CD14-positive monocyte (primary cell): ENCODE data around the gene RIMS3. TPM values are rescaled to one million over a fixed set of nuclear protein-coding genes. Genes with fewer than 3 reads are reported as not detected.

Experiments used
- DNase-seq, 3 donors: peaks; one replicate each; pipeline ENCODE4 v3.0.0-alpha.2; 2011 to 2022
- H2AFZ ChIP-seq: 2 replicates; pipeline ENCODE4 v1.6.0; 2012; ENCODE audit warnings: mild to moderate bottlenecking, low read depth, low read length, inconsistent platforms; ENCODE audit not compliant: insufficient read depth, poor library complexity, severe bottlenecking
- H3K27ac ChIP-seq, 2 donors: 1 replicate in 1 of 2; 2 replicates in 1 of 2; pipeline ENCODE4 v1.5.1; 2012 to 2013; ENCODE audit warnings: low read length in 2 of 2, control low read depth in 1 of 2, inconsistent platforms in 1 of 2, low read depth in 1 of 2, mild to moderate bottlenecking in 1 of 2
- H3K27me3 ChIP-seq, 2 donors: one replicate each; pipeline versions ENCODE4 v1.6.0 to v1.6.1; 2011 to 2013; ENCODE audit warnings: low read length in 2 of 2; ENCODE audit not compliant: control insufficient read depth in 2 of 2, insufficient read depth in 2 of 2
- H3K36me3 ChIP-seq, 2 donors: replicated peaks in 1 of 2; 1 replicate in 1 of 2; 2 replicates in 1 of 2; pipeline versions ENCODE4 v1.5.1 to v1.6.1; 2012 to 2013; ENCODE audit warnings: low read length in 2 of 2, control low read depth in 1 of 2, inconsistent platforms in 1 of 2, mild to moderate bottlenecking in 1 of 2; ENCODE audit not compliant: insufficient read depth in 2 of 2, control insufficient read depth in 1 of 2
- H3K4me1 ChIP-seq, 2 donors: 1 replicate in 1 of 2; 2 replicates in 1 of 2; pipeline versions ENCODE4 v1.5.1 to v1.6.1; 2012 to 2013; ENCODE audit warnings: low read length in 2 of 2, control low read depth in 1 of 2, inconsistent platforms in 1 of 2, mild to moderate bottlenecking in 1 of 2, moderate library complexity in 1 of 2; ENCODE audit not compliant: insufficient read depth in 2 of 2, control insufficient read depth in 1 of 2
- H3K4me2 ChIP-seq: replicated peaks from 2 replicates; pipeline ENCODE3; 2012; ENCODE audit warnings: low read length, moderate library complexity, mild to moderate bottlenecking; ENCODE audit not compliant: poor library complexity, severe bottlenecking; ENCODE audit errors: extremely low read depth
- H3K4me3 ChIP-seq, 3 experiments: fragments of 200-600 bp in 1 of 3; sonication (generic) in 1 of 3; replicated peaks in 1 of 3; 1 replicate in 2 of 3; 2 replicates in 1 of 3; pipeline ENCODE4 v1.5.1; 2011 to 2013; ENCODE audit warnings: low read length in 3 of 3, mild to moderate bottlenecking in 3 of 3, control low read depth in 2 of 3, low read depth in 2 of 3, inconsistent platforms in 1 of 3, moderate library complexity in 1 of 3
- H3K79me2 ChIP-seq: 2 replicates; pipeline ENCODE4 v1.6.0; 2012; ENCODE audit warnings: mild to moderate bottlenecking, control low read depth, inconsistent platforms, low read length, moderate library complexity; ENCODE audit not compliant: insufficient read depth
- H3K9ac ChIP-seq: 2 replicates; pipeline ENCODE4 v1.6.0; 2017; ENCODE audit warnings: low read length, mild to moderate bottlenecking; ENCODE audit not compliant: insufficient read depth, poor library complexity, severe bottlenecking
- H3K9me3 ChIP-seq, 2 donors: replicated peaks in 1 of 2; 1 replicate in 1 of 2; 2 replicates in 1 of 2; pipeline versions ENCODE4 v1.5.1 to v1.6.1; 2012 to 2013; ENCODE audit warnings: low read length in 2 of 2, control low read depth in 1 of 2; ENCODE audit not compliant: control insufficient read depth in 1 of 2, insufficient read depth in 1 of 2
- H4K20me1 ChIP-seq: 2 replicates; pipeline ENCODE4 v1.6.0; 2012; ENCODE audit warnings: mild to moderate bottlenecking, low read length, control low read depth, moderate library complexity; ENCODE audit not compliant: insufficient read depth
- H3K27ac Mint-ChIP-seq, 7 donors: one replicate each; pipeline ENCODE4 v1.8.0; 2020; ENCODE audit warnings: mild to moderate bottlenecking in 7 of 7, mixed read lengths in 7 of 7, moderate library complexity in 6 of 7, inconsistent platforms in 2 of 7
- H3K27me3 Mint-ChIP-seq, 3 donors: one replicate each; pipeline ENCODE4 v1.8.0; 2021 to 2022; ENCODE audit warnings: low read depth in 3 of 3, mild to moderate bottlenecking in 3 of 3, mixed read lengths in 3 of 3, moderate library complexity in 3 of 3, inconsistent platforms in 1 of 3
- H3K36me3 Mint-ChIP-seq, 2 donors: one replicate each; pipeline ENCODE4 v1.8.0; 2020; ENCODE audit warnings: mixed read lengths in 2 of 2, inconsistent platforms in 1 of 2, mild to moderate bottlenecking in 1 of 2
- H3K4me1 Mint-ChIP-seq: one replicate; pipeline ENCODE4 v1.8.0; 2020; ENCODE audit warnings: mild to moderate bottlenecking, mixed read lengths
- H3K4me3 Mint-ChIP-seq, 2 donors: one replicate each; pipeline ENCODE4 v1.8.0; 2020; ENCODE audit warnings: mild to moderate bottlenecking in 2 of 2, mixed read lengths in 2 of 2, moderate library complexity in 1 of 2
- H3K9me3 Mint-ChIP-seq, 7 donors: one replicate each; pipeline ENCODE4 v1.8.0; 2020 to 2022; ENCODE audit warnings: mixed read lengths in 7 of 7, mild to moderate bottlenecking in 6 of 7, moderate library complexity in 6 of 7, inconsistent platforms in 2 of 7
- WGBS: methylation state at CpG from one replicate; pipeline ENCODE4 v1.1.5; 2013; ENCODE audit warnings: missing lambda C conversion rate; ENCODE audit not compliant: insufficient coverage; 5-methylcytosine and 5-hydroxymethylcytosine counted together
- intact Hi-C, 2 donors: fragments of 100-400 bp; cut with micrococcal nuclease; formaldehyde crosslinking; loops; one replicate each; pipeline versions ENCODE4 v1.15.0 to v1.15.1; 2023
- polyA plus RNA-seq, 3 donors: library from polyadenylated mRNA; depleted of rRNA in 1 of 3; unstranded in 2 of 3; stranded (reverse) in 1 of 3; fragments of 300-500 nt in 2 of 3; fragments of >200 nt in 1 of 3; fragmentation: Illumina TruSeq in 2 of 3; gene quantifications; 1 replicate in 2 of 3; 2 replicates in 1 of 3; pipeline ENCODE4 v1.2.3, GENCODE V29; 2012 to 2021
- TF ChIP-seq, protein P1 (sequence below): fragments of 200-600 bp; IDR thresholded peaks from one replicate; pipeline ENCODE4 v1.8.0; 2022; ENCODE audit warnings: antibody characterized with exemption, mild to moderate bottlenecking

RIMS3 gene
- polyA plus RNA-seq, 3 donors, result 0.15 to 1.0 (median 0.26) TPM

DNA sequence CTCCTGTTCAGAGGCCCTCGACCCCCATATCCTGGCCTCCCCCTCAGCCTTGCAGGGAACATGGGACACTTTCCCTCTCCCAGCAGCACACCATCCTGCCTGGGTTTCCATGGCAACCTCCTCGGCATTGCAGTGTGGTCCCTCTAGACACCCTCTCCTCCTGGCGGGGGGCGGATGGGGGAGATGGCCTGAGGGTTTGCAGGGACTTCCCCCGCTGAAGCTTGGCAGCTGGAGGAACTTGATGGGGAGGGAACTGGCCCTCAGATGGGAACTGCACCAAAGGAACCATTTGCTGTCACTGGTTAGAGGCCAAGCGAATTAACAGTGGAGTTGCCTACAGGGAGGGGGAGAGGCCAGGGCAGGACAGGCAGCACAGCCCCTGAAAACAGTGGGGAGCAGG, 28.7 kb downstream of the RIMS3 start:
- H3K4me3 ChIP-seq, result no peak overlapping the region
- no peaks in the 10 kb centered on the region for H3K9me3 ChIP-seq
- 80% methylated on average over 1 of the region's 6 CpGs for WGBS
- Mint-ChIP-seq H3K27ac (no peak overlapping the region), H3K4me1 (peaks cover 12% of the 10 kb centered on the region), H3K4me3 (no peak overlapping the region), H3K9me3 (peaks cover 0 to 2% (median 0%) of the 10 kb centered on the region in 7 donors), H3K36me3 (no peaks in the 10 kb centered on the region), H3K27me3 (peaks cover 1 to 4% (median 3%) of the 10 kb centered on the region in 3 donors)
- TF ChIP-seq, protein P1, sequence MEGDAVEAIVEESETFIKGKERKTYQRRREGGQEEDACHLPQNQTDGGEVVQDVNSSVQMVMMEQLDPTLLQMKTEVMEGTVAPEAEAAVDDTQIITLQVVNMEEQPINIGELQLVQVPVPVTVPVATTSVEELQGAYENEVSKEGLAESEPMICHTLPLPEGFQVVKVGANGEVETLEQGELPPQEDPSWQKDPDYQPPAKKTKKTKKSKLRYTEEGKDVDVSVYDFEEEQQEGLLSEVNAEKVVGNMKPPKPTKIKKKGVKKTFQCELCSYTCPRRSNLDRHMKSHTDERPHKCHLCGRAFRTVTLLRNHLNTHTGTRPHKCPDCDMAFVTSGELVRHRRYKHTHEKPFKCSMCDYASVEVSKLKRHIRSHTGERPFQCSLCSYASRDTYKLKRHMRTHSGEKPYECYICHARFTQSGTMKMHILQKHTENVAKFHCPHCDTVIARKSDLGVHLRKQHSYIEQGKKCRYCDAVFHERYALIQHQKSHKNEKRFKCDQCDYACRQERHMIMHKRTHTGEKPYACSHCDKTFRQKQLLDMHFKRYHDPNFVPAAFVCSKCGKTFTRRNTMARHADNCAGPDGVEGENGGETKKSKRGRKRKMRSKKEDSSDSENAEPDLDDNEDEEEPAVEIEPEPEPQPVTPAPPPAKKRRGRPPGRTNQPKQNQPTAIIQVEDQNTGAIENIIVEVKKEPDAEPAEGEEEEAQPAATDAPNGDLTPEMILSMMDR, result no peak
- no peaks in the 10 kb centered on the region for H3K79me2 ChIP-seq
- H3K27ac ChIP-seq, result no peak overlapping the region
- no peak overlapping the region for H3K9ac ChIP-seq
- H3K27me3 ChIP-seq, result no peaks in the 10 kb centered on the region
- intact Hi-C loops, result no loop called here
- no peak for DNase-seq
- no peak overlapping the region for H2AFZ ChIP-seq
- H3K4me1 ChIP-seq, result peaks cover 5 to 13% of the 10 kb centered on the region in 2 donors
- H3K36me3 ChIP-seq, result no peaks in the 10 kb centered on the region
- H3K4me2 ChIP-seq, result no peak overlapping the region
- H4K20me1 ChIP-seq, result no peaks in the 10 kb centered on the region

GRCh38 chr1:40635763-40636500, 29.6 kb downstream of the RIMS3 start:
- Histone ChIP-seq H4K20me1 (no peaks in the 10 kb centered on the region), H3K36me3 (no peaks in the 10 kb centered on the region), H3K27me3 (no peaks in the 10 kb centered on the region), H3K4me3 (no peak overlapping the region), H3K9me3 (no peaks in the 10 kb centered on the region), H3K4me1 (peaks cover 5 to 13% of the 10 kb centered on the region in 2 donors), H3K4me2 (no peak overlapping the region), H2AFZ (no peak overlapping the region), H3K27ac (no peak overlapping the region), H3K79me2 (no peaks in the 10 kb centered on the region), H3K9ac (no peak overlapping the region)
- Mint-ChIP-seq H3K36me3 (no peaks in the 10 kb centered on the region), H3K4me3 (no peak overlapping the region), H3K27ac (peak overlapping the region in 1 of 7 donors; percentile 2), H3K27me3 (peaks cover 1 to 4% (median 3%) of the 10 kb centered on the region in 3 donors), H3K4me1 (peaks cover 12% of the 10 kb centered on the region), H3K9me3 (peaks cover 0 to 2% (median 0%) of the 10 kb centered on the region in 7 donors)
- intact Hi-C loops, result no loop called here
- WGBS, result 96% methylated on average over 21 of the region's 25 CpGs
- TF ChIP-seq, protein P1, result no peak
- no peak for DNase-seq
